Fibroblast of the conjunctiva (primary cell): ENCODE data around the gene RECK.
"Not testable (repeated sequence)": the region's sequence is repeated elsewhere in the genome, so short reads cannot be mapped to it uniquely, and the experiment has no call there.

ENCODE experiments used
- DNase-seq: peaks from one replicate; pipeline ENCODE4 v3.0.0-alpha.2; 2010; ENCODE audit warnings: low read depth

Gene RECK

GRCh38 chr9:36158917-36159316 lies 122.2 kb downstream of the RECK start:
- no peak for DNase-seq

- not testable (repeated sequence) for DNase-seq
These were observed 122.8 kb downstream of the RECK start for GRCh38 chr9:36159509-36159908.

GRCh38 chr9:36160126-36160525 lies 123.4 kb downstream of the RECK start:
- DNase-seq = not testable (repeated sequence)

GRCh38 chr9:36161187-36161586 lies 124.5 kb downstream of the RECK start:
- DNase-seq = no peak

- no peak for DNase-seq
These were observed 125.6 kb downstream of the RECK start for GRCh38 chr9:36162211-36162738.

- DNase-seq = peak; percentile 83
These were observed 126.5 kb downstream of the RECK start for GRCh38 chr9:36163049-36163785.

GRCh38 chr9:36163786-36164170 lies 127.1 kb downstream of the RECK start:
- no peak for DNase-seq

GRCh38 chr9:36164372-36164771 lies 127.7 kb downstream of the RECK start:
- DNase-seq = no peak

GRCh38 chr9:36164989-36165388 lies 128.3 kb downstream of the RECK start:
- no peak for DNase-seq

- no peak for DNase-seq
These were observed 129.1 kb downstream of the RECK start for GRCh38 chr9:36165826-36166167.

- no peak for DNase-seq
These were observed 129.6 kb downstream of the RECK start for GRCh38 chr9:36166168-36166927.

- DNase-seq = no peak
These were observed 132.5 kb downstream of the RECK start, which contains the start of gene CCIN for GRCh38 chr9:36169166-36169565. TSS of gene CCIN (plus strand) at chr9:36169388. CDS start at chr9:36169503, 115 bp downstream.

- no peak for DNase-seq
These were observed 133.0 kb downstream of the RECK start for GRCh38 chr9:36169708-36170107.

GRCh38 chr9:36170531-36170930 lies 133.8 kb downstream of the RECK start:
- no peak for DNase-seq

- no peak for DNase-seq
These were observed 137.1 kb downstream of the RECK start for GRCh38 chr9:36173861-36174260.
